HepG2 (cell line): ENCODE results near the gene SLC41A3. TPM values are rescaled to one million over a fixed set of nuclear protein-coding genes. Genes with fewer than 3 reads are reported as not detected.
A peak's percentile ranks its signal among the peaks of the same experiment; 100 is the strongest.

ENCODE experiments used
- ATAC-seq: fragments of 200-7000 bp; cut with Tn5 transposase; 3 replicates; pipeline ENCODE4 v1.9.1; 2020; ENCODE audit warnings: mild to moderate bottlenecking, moderate library complexity
- BruUV-seq: library from RNA; stranded (reverse); fragments of 400-500 nt; replicated peaks from 2 replicates; lab custom pipeline; 2021; lab: Mats Ljungman, UMichigan
- CTCF ChIA-PET: fragments of 300-600 bp; formaldehyde crosslinking; extraction: SDS; loops from one replicate; lab custom pipeline; 2021; ENCODE audit warnings: low total read pairs, inconsistent platforms, low intra/inter-chr PET ratio; lab: Yijun Ruan, JAX
- POLR2A ChIA-PET: fragments of 350-600 bp; sonication (Branson Sonifier 250); formaldehyde crosslinking; loops from one replicate; lab custom pipeline; 2020; ENCODE audit warnings: antibody characterized with exemption, inconsistent platforms; lab: Yijun Ruan, JAX
- DNase-seq: peaks from one replicate; pipeline ENCODE4 v3.0.0-alpha.2; 2015; ENCODE audit warnings: low spot score
- FAIRE-seq: peaks from 3 replicates; lab custom pipeline; 2011; peaks lifted over from hg19 to GRCh38; lab: Jason Lieb, UNC
- H2AFZ ChIP-seq: one replicate; pipeline ENCODE4 v1.6.1; 2011; ENCODE audit warnings: low read length, inconsistent platforms
- H3K27ac ChIP-seq: fragments of 300-600 bp; 3 replicates; pipeline ENCODE4 v1.8.0; 2011; ENCODE audit warnings: mixed run types, mild to moderate bottlenecking, mixed read lengths, low read length, inconsistent platforms; ENCODE audit not compliant: insufficient read depth; ENCODE audit errors: extremely low read length
- H3K27me3 ChIP-seq, 2 experiments: fragments of 200-600 bp in 1 of 2; 2 replicates in 1 of 2; 3 replicates in 1 of 2; pipeline versions ENCODE4 v1.6.0 to v1.8.0; 2011; ENCODE audit warnings: low read length in 2 of 2, mild to moderate bottlenecking in 2 of 2, moderate library complexity in 2 of 2, inconsistent platforms in 1 of 2; ENCODE audit not compliant: insufficient read depth in 2 of 2, control insufficient read depth in 1 of 2
- H3K36me3 ChIP-seq, 2 experiments: fragments of 200-600 bp in 1 of 2; replicated peaks in 1 of 2; 2 replicates in 1 of 2; 3 replicates in 1 of 2; pipeline versions ENCODE4 v1.5.1 to v1.8.0; 2011; ENCODE audit warnings: low read length in 2 of 2, inconsistent platforms in 1 of 2; ENCODE audit not compliant: insufficient read depth in 2 of 2, control insufficient read depth in 1 of 2
- H3K4me1 ChIP-seq: 2 replicates; pipeline ENCODE4 v1.5.1; 2012; ENCODE audit warnings: low read length, inconsistent platforms; ENCODE audit not compliant: insufficient read depth
- H3K4me2 ChIP-seq: 2 replicates; pipeline ENCODE4 v1.6.0; 2011; ENCODE audit warnings: low read depth, low read length, inconsistent platforms
- H3K4me3 ChIP-seq, 3 experiments: fragments of 200-600 bp in 1 of 3; sonication (generic), shearing (Covaris generic) in 1 of 3; replicated peaks in 1 of 3; 2 replicates each; pipeline ENCODE4 v1.5.1; 2011 to 2016; ENCODE audit warnings: low read length in 3 of 3, inconsistent platforms in 2 of 3, low read depth in 2 of 3, mild to moderate bottlenecking in 2 of 3, control low read depth in 1 of 3, mixed read lengths in 1 of 3; ENCODE audit not compliant: insufficient read depth in 1 of 3
- H3K79me2 ChIP-seq: one replicate; pipeline ENCODE4 v1.6.1; 2011; ENCODE audit warnings: low read length, inconsistent platforms; ENCODE audit not compliant: insufficient read depth
- H3K9ac ChIP-seq: 2 replicates; pipeline ENCODE4 v1.6.0; 2011; ENCODE audit warnings: mild to moderate bottlenecking, low read depth, low read length, inconsistent platforms; ENCODE audit not compliant: insufficient read depth
- H3K9me3 ChIP-seq: 2 replicates; pipeline ENCODE4 v1.5.1; 2012; ENCODE audit warnings: mild to moderate bottlenecking, low read length
- H4K20me1 ChIP-seq: 2 replicates; pipeline ENCODE4 v1.6.0; 2011; ENCODE audit warnings: inconsistent platforms, mild to moderate bottlenecking, low read length, moderate library complexity; ENCODE audit not compliant: insufficient read depth
- ARNTL ChIP-seq: sonication (generic); formaldehyde crosslinking; IDR thresholded peaks from 2 replicates; pipeline ENCODE4 v1.4.0; 2020; ENCODE audit warnings: mild to moderate bottlenecking, missing genetic modification reagents
- CREB1 ChIP-seq, 2 experiments: fragments of 450-650 bp in 1 of 2; IDR thresholded peaks; 2 replicates each; pipeline ENCODE4 v1.6.1; 2016 to 2017; ENCODE audit warnings: control low read depth in 1 of 2, mild to moderate bottlenecking in 1 of 2, missing compliant biosample characterization in 1 of 2, missing genetic modification characterization in 1 of 2
- FOSL2 ChIP-seq: sonication (generic); formaldehyde crosslinking; IDR thresholded peaks from 2 replicates; pipeline ENCODE4 v1.4.0; 2020; ENCODE audit warnings: missing genetic modification reagents
- MNT ChIP-seq: fragments of 450-650 bp; IDR thresholded peaks from 2 replicates; pipeline ENCODE4 v1.6.1; 2016
- MYC ChIP-seq: sonication (generic); formaldehyde crosslinking; IDR thresholded peaks from 2 replicates; pipeline ENCODE4 v1.9.0; 2021; ENCODE audit warnings: missing genetic modification reagents, borderline replicate concordance
- YEATS2 ChIP-seq: sonication (generic); formaldehyde crosslinking; IDR thresholded peaks from 2 replicates; pipeline ENCODE4 v1.4.0; 2020; ENCODE audit warnings: missing genetic modification reagents, borderline replicate concordance
- ZBTB33 ChIP-seq: sonication (generic); formaldehyde crosslinking; IDR thresholded peaks from 2 replicates; pipeline ENCODE4 v1.4.0; 2020; ENCODE audit warnings: missing genetic modification reagents
- ZNF331 ChIP-seq: sonication (generic); formaldehyde crosslinking; IDR thresholded peaks from 2 replicates; pipeline ENCODE4 v1.4.0; 2020; ENCODE audit warnings: missing genetic modification reagents
- ZNF354B ChIP-seq: sonication (generic); formaldehyde crosslinking; IDR thresholded peaks from 2 replicates; pipeline ENCODE4 v1.8.0; 2022; ENCODE audit warnings: mild to moderate bottlenecking, missing genetic modification reagents
- ZNF501 ChIP-seq: sonication (generic); formaldehyde crosslinking; IDR thresholded peaks from 2 replicates; pipeline ENCODE4 v1.5.1; 2020; ENCODE audit warnings: mild to moderate bottlenecking, moderate library complexity, missing genetic modification reagents
- ZNF574 ChIP-seq: sonication (generic); formaldehyde crosslinking; IDR thresholded peaks from 2 replicates; pipeline ENCODE4 v1.4.0; 2020; ENCODE audit warnings: missing genetic modification reagents
- ZNF687 ChIP-seq: sonication (generic); formaldehyde crosslinking; IDR thresholded peaks from 2 replicates; pipeline ENCODE4 v1.5.1; 2020; ENCODE audit warnings: mild to moderate bottlenecking, missing genetic modification reagents, moderate library complexity
- WGBS: methylation state at CpG from one replicate; pipeline ENCODE4 v1.1.6; 2017; ENCODE audit warnings: low lambda C conversion rate; 5-methylcytosine and 5-hydroxymethylcytosine counted together
- in situ Hi-C: cut with HindIII; loops from 2 replicates; pipeline ENCODE4 v1.10.0; 2017; ENCODE audit warnings: low pct_unique_long_range_greater_than_20kb; ENCODE audit not compliant: extremely low pct_ligation_motif_present
- intact Hi-C: fragments of 100-400 bp; cut with micrococcal nuclease; formaldehyde crosslinking; loops from one replicate; pipeline ENCODE4 v1.10.0; 2022; ENCODE audit not compliant: unreplicated experiment
- polyA plus RNA-seq, 8 experiments: library from polyadenylated mRNA; depleted of rRNA in 3 of 8; stranded (reverse) in 7 of 8; unstranded in 1 of 8; fragments of >200 nt; fragmentation: Illumina TruSeq in 4 of 8; extraction: Trizol in 4 of 8; gene quantifications; 2 replicates each; pipeline versions ENCODE4 v1.2.1 to v1.2.3, GENCODE V29; 2011 to 2016; ENCODE audit warnings: low read depth in 4 of 8, missing spikeins in 1 of 8, mixed read lengths in 1 of 8; ENCODE audit not compliant: insufficient read depth in 1 of 8
- total RNA-seq, 5 experiments: library from RNA; depleted of rRNA; stranded (reverse); fragments of >200 nt; fragmentation: Illumina TruSeq; extraction: Trizol; gene quantifications; 2 replicates each; pipeline ENCODE4 v1.2.3, GENCODE V29; 2016; ENCODE audit warnings: low read depth in 1 of 5

SLC41A3 gene
- total and polyA plus RNA-seq, 2 of the 13 experiments (the other 11 are each of a cell fraction or from before 2014, with no cell fraction given): 26.0 to 71.1 TPM

GRCh38 chr3:126081618-126082361 lies 2.1 kb downstream of the SLC41A3 start:
- Histone ChIP-seq H4K20me1 (no peaks in the 10 kb centered on the region), H3K9me3 (no peaks in the 10 kb centered on the region), H3K27ac (peak overlapping the region; percentile 11), H3K9ac (no peak overlapping the region), H3K4me3 (no peak overlapping the region), H3K27me3 (no peaks in the 10 kb centered on the region), H3K79me2 (no peaks in the 10 kb centered on the region), H3K4me2 (peak overlapping the region; percentile 79; the same call in 1 of the 2 replicates), H3K4me1 (peaks cover 27% of the 10 kb centered on the region), H2AFZ (no peak overlapping the region), H3K36me3 (no peaks in the 10 kb centered on the region)
- DNase-seq (peak; percentile 29), ATAC-seq (peak; percentile 46), FAIRE-seq (no peak)
- no TSS peak for BruUV-seq
- in situ Hi-C loops (no loop called here), intact Hi-C loops (loop anchor here (5.0 kb wide), 2 partner anchors 89 to 109 kb away; no protein-coding TSS in a partner anchor)
- ChIA-PET CTCF (no interaction called here), POLR2A (no interaction called here)
- WGBS: 14% methylated on average over 1 of the region's 9 CpGs
- TF ChIP-seq ZNF331 (CRISPR knock-in tag) (no peak), ARNTL (CRISPR knock-in tag) (no peak), ZNF574 (CRISPR knock-in tag) (no peak), ZNF354B (CRISPR knock-in tag) (no peak), FOSL2 (CRISPR knock-in tag) (peak; percentile 84), MYC (CRISPR knock-in tag) (peak; percentile 41; the same call in 1 of the 2 replicates), YEATS2 (CRISPR knock-in tag) (no peak), MNT (peak; percentile 38; the same call in 1 of the 2 replicates), ZBTB33 (peak; percentile 79; the same call in 1 of the 2 replicates), CREB1 (IDR thresholded peaks at IDR 0.05) (0 out of 2 replicates have a peak, but pooled peaks have one; percentile 2), CREB1 (CRISPR knock-in tag; IDR thresholded peaks at IDR 0.05) (no peak), ZNF501 (CRISPR knock-in tag) (no peak), ZNF687 (CRISPR knock-in tag) (peak; percentile 46)
